Parathyroid adenoma (tissue), 2 donors: ENCODE data around the gene GOPC.
"Not testable (repeated sequence)": the region's sequence is repeated elsewhere in the genome, so short reads cannot be mapped to it uniquely, and the experiment has no call there.

Source experiments
- H2AFZ ChIP-seq: fragments of 300-600 bp; sonication (generic); one replicate; pipeline ENCODE4 v1.7.0; 2017; ENCODE audit warnings: antibody characterized with exemption, mild to moderate bottlenecking
- H3K27ac ChIP-seq: fragments of 300-600 bp; sonication (generic); one replicate; pipeline ENCODE4 v1.7.0; 2017
- H3K27me3 ChIP-seq: fragments of 300-600 bp; sonication (generic); one replicate; pipeline ENCODE4 v1.7.0; 2017; ENCODE audit warnings: low read length; ENCODE audit not compliant: control insufficient read depth, insufficient read depth
- H3K36me3 ChIP-seq: fragments of 300-600 bp; sonication (generic); one replicate; pipeline ENCODE4 v1.7.0; 2017; ENCODE audit warnings: low read length; ENCODE audit not compliant: control insufficient read depth, insufficient read depth
- H3K4me1 ChIP-seq: fragments of 300-600 bp; sonication (generic); one replicate; pipeline ENCODE4 v1.7.0; 2017; ENCODE audit warnings: control low read depth
- H3K4me2 ChIP-seq: fragments of 300-600 bp; sonication (generic); one replicate; pipeline ENCODE4 v1.7.0; 2017; ENCODE audit warnings: low read length
- H3K4me3 ChIP-seq: fragments of 300-600 bp; sonication (generic); one replicate; pipeline ENCODE4 v1.7.0; 2017; ENCODE audit warnings: low read depth, low read length
- H3K79me2 ChIP-seq: fragments of 300-600 bp; sonication (generic); one replicate; pipeline ENCODE4 v1.7.0; 2017; ENCODE audit warnings: control low read depth
- H3K9ac ChIP-seq: fragments of 300-600 bp; sonication (generic); one replicate; pipeline ENCODE4 v1.7.0; 2017; ENCODE audit warnings: mild to moderate bottlenecking
- H3K9me3 ChIP-seq: fragments of 300-600 bp; sonication (generic); one replicate; pipeline ENCODE4 v1.7.0; 2017; ENCODE audit warnings: low read length; ENCODE audit not compliant: control insufficient read depth
- TF ChIP-seq, protein P1 (sequence below): fragments of 300-600 bp; sonication (generic); IDR thresholded peaks from one replicate; pipeline ENCODE4 v1.7.0; 2017; ENCODE audit warnings: antibody characterized with exemption, mild to moderate bottlenecking
- donor health status: primary hyperparathyroidism.

Gene GOPC

DNA sequence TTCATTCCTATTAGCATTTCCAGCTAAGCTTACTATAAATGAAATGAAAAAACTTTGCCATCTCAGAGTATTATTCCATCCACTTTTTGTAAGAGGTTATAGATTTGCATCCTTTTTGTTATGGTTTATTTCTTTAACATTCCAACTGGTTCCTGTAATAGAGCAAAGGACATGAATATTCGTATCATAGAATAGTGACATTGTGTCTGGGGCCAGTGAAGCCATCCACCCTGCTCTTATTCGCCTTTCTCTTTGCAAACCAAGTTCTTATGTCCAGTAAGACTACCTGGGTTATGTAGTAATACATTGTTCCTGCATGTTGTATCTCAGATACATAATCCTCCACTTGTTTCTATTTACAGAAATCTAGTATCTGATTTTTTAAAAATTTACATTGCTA is 76.7 kb downstream of the GOPC start:
- Histone ChIP-seq H3K79me2 (no peaks in the 10 kb centered on the region), H3K36me3 (no peaks in the 10 kb centered on the region), H3K27me3 (no peaks in the 10 kb centered on the region), H3K27ac (no peak overlapping the region), H3K9me3 (no peaks in the 10 kb centered on the region), H3K4me2 (no peak overlapping the region), H3K4me3 (no peak overlapping the region), H3K4me1 (peaks cover 5% of the 10 kb centered on the region), H2AFZ (no peak overlapping the region), H3K9ac (no peak overlapping the region)
- TF ChIP-seq, protein P1, sequence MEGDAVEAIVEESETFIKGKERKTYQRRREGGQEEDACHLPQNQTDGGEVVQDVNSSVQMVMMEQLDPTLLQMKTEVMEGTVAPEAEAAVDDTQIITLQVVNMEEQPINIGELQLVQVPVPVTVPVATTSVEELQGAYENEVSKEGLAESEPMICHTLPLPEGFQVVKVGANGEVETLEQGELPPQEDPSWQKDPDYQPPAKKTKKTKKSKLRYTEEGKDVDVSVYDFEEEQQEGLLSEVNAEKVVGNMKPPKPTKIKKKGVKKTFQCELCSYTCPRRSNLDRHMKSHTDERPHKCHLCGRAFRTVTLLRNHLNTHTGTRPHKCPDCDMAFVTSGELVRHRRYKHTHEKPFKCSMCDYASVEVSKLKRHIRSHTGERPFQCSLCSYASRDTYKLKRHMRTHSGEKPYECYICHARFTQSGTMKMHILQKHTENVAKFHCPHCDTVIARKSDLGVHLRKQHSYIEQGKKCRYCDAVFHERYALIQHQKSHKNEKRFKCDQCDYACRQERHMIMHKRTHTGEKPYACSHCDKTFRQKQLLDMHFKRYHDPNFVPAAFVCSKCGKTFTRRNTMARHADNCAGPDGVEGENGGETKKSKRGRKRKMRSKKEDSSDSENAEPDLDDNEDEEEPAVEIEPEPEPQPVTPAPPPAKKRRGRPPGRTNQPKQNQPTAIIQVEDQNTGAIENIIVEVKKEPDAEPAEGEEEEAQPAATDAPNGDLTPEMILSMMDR = no peak

DNA sequence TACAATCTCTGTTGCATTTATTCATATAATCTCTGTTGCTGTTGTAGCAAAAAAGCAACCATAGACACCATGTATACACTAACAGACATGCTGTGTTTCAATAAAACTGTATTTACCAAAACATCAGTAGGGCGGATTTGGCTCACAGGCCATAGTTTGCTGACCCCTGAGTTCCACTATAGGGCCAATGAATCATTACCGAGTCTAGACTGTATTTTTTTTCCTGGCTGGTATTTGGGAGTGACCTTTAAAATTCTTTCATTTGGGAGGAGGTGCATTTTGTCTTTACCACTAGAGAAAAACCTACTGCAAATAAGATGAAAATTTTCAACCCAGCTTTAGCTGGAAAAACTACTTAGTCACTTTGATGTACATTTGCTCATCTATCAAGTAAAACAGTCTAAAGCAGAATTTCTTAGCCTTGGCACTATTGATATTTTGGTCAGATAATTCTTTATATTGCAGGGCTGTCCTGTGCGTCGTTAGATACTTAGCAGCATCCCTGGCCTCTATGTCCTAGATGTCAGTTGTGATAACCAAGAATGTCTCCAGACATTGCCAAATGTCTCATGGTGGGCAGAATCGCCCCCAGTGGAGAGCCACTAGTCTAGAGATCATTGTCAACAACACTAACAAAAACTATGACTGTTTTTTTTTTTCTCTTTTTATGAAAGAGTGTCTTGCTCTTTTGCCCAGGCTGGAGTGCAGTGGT is 80.4 kb downstream of the GOPC start:
- Histone ChIP-seq H3K4me2 (no peak overlapping the region), H3K9ac (no peak overlapping the region), H3K79me2 (no peaks in the 10 kb centered on the region), H3K27me3 (no peaks in the 10 kb centered on the region), H2AFZ (no peak overlapping the region), H3K4me3 (no peak overlapping the region), H3K36me3 (no peaks in the 10 kb centered on the region), H3K4me1 (no peaks in the 10 kb centered on the region), H3K9me3 (no peaks in the 10 kb centered on the region), H3K27ac (no peak overlapping the region)
- TF ChIP-seq, protein P1 = no peak

DNA sequence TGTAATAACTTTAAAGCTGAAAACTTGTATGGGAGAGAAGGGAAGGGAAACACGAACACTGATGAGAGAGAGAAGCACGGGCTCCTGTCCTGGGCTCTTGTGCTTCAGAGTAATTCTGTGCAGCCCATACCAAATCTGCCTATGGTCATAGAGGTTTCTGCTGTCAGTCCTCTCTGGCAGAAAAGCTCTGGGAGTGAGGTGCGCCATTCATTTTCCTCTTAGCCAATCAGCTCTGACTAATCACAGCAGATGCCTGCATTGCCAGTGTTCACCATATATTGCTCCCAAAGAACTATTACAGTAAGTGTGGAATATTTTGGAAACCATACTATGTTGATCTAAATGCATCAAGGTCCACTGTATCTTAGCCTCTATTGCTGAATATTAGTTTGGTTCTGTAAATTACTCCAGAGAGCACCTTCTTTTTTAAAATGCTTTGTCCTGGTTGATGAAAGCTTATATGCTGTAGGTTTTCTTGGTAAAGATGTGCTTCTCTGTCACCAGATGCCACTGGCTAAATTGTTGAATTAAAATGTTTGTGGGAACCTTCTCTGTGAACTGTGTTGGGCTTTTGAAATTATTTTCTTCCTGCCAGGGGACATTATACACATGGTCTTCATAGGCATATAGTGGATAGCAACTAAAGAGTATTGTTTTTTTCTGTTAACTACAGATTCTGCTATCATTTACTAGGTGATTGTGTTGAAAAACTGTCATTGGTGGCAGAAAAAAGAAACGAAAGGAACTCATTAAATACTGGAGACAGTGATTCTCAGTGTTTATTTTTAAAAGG is 81.5 kb downstream of the GOPC start:
- Histone ChIP-seq H3K9ac (no peak overlapping the region), H3K27me3 (no peaks in the 10 kb centered on the region), H3K79me2 (no peaks in the 10 kb centered on the region), H3K27ac (no peak overlapping the region), H3K4me1 (no peaks in the 10 kb centered on the region), H2AFZ (no peak overlapping the region), H3K4me2 (no peak overlapping the region), H3K36me3 (no peaks in the 10 kb centered on the region), H3K9me3 (no peaks in the 10 kb centered on the region), H3K4me3 (no peak overlapping the region)
- TF ChIP-seq, protein P1 = no peak

DNA sequence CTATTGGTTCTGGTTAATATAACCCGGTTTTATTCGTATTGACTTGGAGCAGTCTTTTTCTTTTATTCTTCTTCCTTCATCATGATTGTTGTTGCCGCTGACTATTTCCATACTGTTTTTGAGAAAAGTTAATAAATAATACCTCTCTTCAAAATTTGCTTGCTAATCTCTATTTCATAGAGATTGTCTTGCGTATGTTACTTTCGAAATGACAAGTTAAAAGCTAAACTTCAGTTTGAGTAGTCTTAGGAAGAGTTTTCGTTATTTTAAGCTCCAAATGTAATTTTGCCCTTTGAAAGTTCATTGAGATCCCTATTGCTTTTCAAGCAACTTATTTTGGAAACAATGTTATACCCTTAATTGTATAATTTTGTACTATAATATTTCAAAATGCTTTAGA is 83.4 kb downstream of the GOPC start:
- Histone ChIP-seq H2AFZ (no peak overlapping the region), H3K9me3 (no peaks in the 10 kb centered on the region), H3K27ac (no peak overlapping the region), H3K4me1 (no peaks in the 10 kb centered on the region), H3K4me3 (no peak overlapping the region), H3K9ac (no peak overlapping the region), H3K36me3 (no peaks in the 10 kb centered on the region), H3K4me2 (no peak overlapping the region), H3K27me3 (no peaks in the 10 kb centered on the region), H3K79me2 (no peaks in the 10 kb centered on the region)
- TF ChIP-seq, protein P1 = no peak

- H3K9ac ChIP-seq, H3K79me2 ChIP-seq, H3K4me3 ChIP-seq, H3K4me2 ChIP-seq, H3K36me3 ChIP-seq, H2AFZ ChIP-seq, H3K27me3 ChIP-seq, H3K4me1 ChIP-seq, H3K9me3 ChIP-seq, H3K27ac ChIP-seq: not testable (repeated sequence)
Measured at GRCh38 chr6:117517995-117518394, 84.3 kb downstream of the GOPC start.
